ENCODE data around the gene CEACAM16.

GRCh38 chr19:44649578-44650145 is 49.3 kb upstream of the CEACAM16 start:
- TF ChIP-seq CTCF (IDR thresholded peaks at IDR 0.05 in 8 of 11, conservative IDR thresholded peaks at IDR 0.05 in 3 of 11) (no peak), POLR2AphosphoS5 (IDR thresholded peaks at IDR 0.05) (no peak)
